NB4 (cell line): Measurements from ENCODE around the gene F5.

Experiments used
- POLR2A ChIP-seq: IDR thresholded peaks from 2 replicates; pipeline ENCODE4 v1.6.1; 2011; ENCODE audit warnings: mild to moderate bottlenecking; ENCODE audit not compliant: insufficient read length; ENCODE audit errors: extremely low read depth
- TF ChIP-seq, protein P1 (sequence below): IDR thresholded peaks from one replicate; pipeline ENCODE4 v1.5.1; 2012; ENCODE audit warnings: low read depth, low read length

GRCh38 chr1:169623132-169623926 lies 37.0 kb upstream of the F5 start:
- TF ChIP-seq, protein P1, sequence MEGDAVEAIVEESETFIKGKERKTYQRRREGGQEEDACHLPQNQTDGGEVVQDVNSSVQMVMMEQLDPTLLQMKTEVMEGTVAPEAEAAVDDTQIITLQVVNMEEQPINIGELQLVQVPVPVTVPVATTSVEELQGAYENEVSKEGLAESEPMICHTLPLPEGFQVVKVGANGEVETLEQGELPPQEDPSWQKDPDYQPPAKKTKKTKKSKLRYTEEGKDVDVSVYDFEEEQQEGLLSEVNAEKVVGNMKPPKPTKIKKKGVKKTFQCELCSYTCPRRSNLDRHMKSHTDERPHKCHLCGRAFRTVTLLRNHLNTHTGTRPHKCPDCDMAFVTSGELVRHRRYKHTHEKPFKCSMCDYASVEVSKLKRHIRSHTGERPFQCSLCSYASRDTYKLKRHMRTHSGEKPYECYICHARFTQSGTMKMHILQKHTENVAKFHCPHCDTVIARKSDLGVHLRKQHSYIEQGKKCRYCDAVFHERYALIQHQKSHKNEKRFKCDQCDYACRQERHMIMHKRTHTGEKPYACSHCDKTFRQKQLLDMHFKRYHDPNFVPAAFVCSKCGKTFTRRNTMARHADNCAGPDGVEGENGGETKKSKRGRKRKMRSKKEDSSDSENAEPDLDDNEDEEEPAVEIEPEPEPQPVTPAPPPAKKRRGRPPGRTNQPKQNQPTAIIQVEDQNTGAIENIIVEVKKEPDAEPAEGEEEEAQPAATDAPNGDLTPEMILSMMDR, result no peak
- no peak for TF ChIP-seq POLR2A
